H1 (cell line): Measurements from ENCODE around the gene TGM4. TPM values are rescaled to one million over a fixed set of nuclear protein-coding genes. Genes with fewer than 3 reads are reported as not detected.

Source experiments
- CTCF ChIA-PET: fragments of 300-600 bp; sonication (Branson Sonifier 250); formaldehyde crosslinking; loops from one replicate; lab custom pipeline; 2021; ENCODE audit not compliant: partially characterized antibody; lab: Charles Lee
- POLR2A ChIA-PET: fragments of 300-600 bp; sonication (Branson Sonifier 250); formaldehyde crosslinking; loops from one replicate; lab custom pipeline; 2021; ENCODE audit warnings: inconsistent platforms; ENCODE audit not compliant: partially characterized antibody; lab: Charles Lee
- DNase-seq, 2 experiments: peaks; one replicate each; pipeline versions ENCODE4 v3.0.0 to v3.0.0-alpha.2; 2010 to 2022; ENCODE audit warnings: low spot score in 2 of 2, low read depth in 1 of 2, mixed read lengths in 1 of 2
- FAIRE-seq: peaks from 2 replicates; lab custom pipeline; 2011; peaks lifted over from hg19 to GRCh38; lab: Jason Lieb, UNC
- H2AFZ ChIP-seq: 2 replicates; pipeline ENCODE4 v1.8.1; 2012; ENCODE audit warnings: low read length, inconsistent platforms
- H2AK5ac ChIP-seq: 2 replicates; pipeline ENCODE4 v1.6.1; 2013; ENCODE audit warnings: low read depth, low read length
- H2BK120ac ChIP-seq: replicated peaks from 2 replicates; pipeline ENCODE3; 2013; ENCODE audit warnings: low read depth, low read length, inconsistent platforms
- H2BK12ac ChIP-seq: 2 replicates; pipeline ENCODE4 v1.6.1; 2013; ENCODE audit warnings: low read depth, low read length
- H2BK15ac ChIP-seq: 2 replicates; pipeline ENCODE4 v1.6.1; 2013; ENCODE audit warnings: low read length
- H2BK20ac ChIP-seq: 2 replicates; pipeline ENCODE4 v1.6.1; 2013; ENCODE audit warnings: low read length
- H2BK5ac ChIP-seq: 2 replicates; pipeline ENCODE4 v1.6.1; 2013; ENCODE audit warnings: low read depth, low read length
- H3K14ac ChIP-seq: 2 replicates; pipeline ENCODE4 v1.6.1; 2013; ENCODE audit warnings: inconsistent platforms; ENCODE audit not compliant: insufficient read length
- H3K18ac ChIP-seq: 2 replicates; pipeline ENCODE4 v1.6.1; 2013; ENCODE audit warnings: low read length; ENCODE audit errors: extremely low read depth
- H3K23ac ChIP-seq: 2 replicates; pipeline ENCODE4 v1.6.1; 2013; ENCODE audit warnings: inconsistent platforms; ENCODE audit not compliant: insufficient read length
- H3K23me2 ChIP-seq: 2 replicates; pipeline ENCODE4 v1.6.1; 2013; ENCODE audit warnings: low read depth, low read length
- H3K27ac ChIP-seq: 2 replicates; pipeline ENCODE4 v1.6.1; 2011; ENCODE audit warnings: low read depth, low read length, inconsistent platforms
- H3K27me3 ChIP-seq, 4 experiments: replicated peaks in 1 of 4; 1 replicate in 1 of 4; 2 replicates in 3 of 4; pipeline versions ENCODE4 v1.6.1 to v1.8.1; 2011 to 2013; ENCODE audit warnings: low read length in 3 of 4, mild to moderate bottlenecking in 3 of 4, inconsistent platforms in 2 of 4, mixed read lengths in 2 of 4, moderate library complexity in 1 of 4; ENCODE audit not compliant: control insufficient read depth in 3 of 4, insufficient read depth in 3 of 4; ENCODE audit errors: extremely low read depth in 1 of 4
- H3K36me3 ChIP-seq, 4 experiments: 2 replicates each; pipeline versions ENCODE4 v1.6.1 to v1.8.1; 2011 to 2013; ENCODE audit warnings: mild to moderate bottlenecking in 4 of 4, low read length in 3 of 4, moderate library complexity in 2 of 4, control low read depth in 1 of 4, inconsistent platforms in 1 of 4; ENCODE audit not compliant: insufficient read depth in 4 of 4, control insufficient read depth in 2 of 4
- H3K4ac ChIP-seq: replicated peaks from 2 replicates; pipeline ENCODE3; 2013; ENCODE audit warnings: low read length, low read depth, mixed read lengths, inconsistent platforms; ENCODE audit not compliant: insufficient read length
- H3K4me1 ChIP-seq, 4 experiments: replicated peaks in 1 of 4; 1 replicate in 1 of 4; 2 replicates in 3 of 4; pipeline versions ENCODE4 v1.6.1 to v1.8.1; 2011 to 2013; ENCODE audit warnings: low read length in 3 of 4, inconsistent platforms in 2 of 4, mixed read lengths in 1 of 4; ENCODE audit not compliant: insufficient read depth in 4 of 4, control insufficient read depth in 3 of 4
- H3K4me2 ChIP-seq, 2 experiments: 2 replicates each; pipeline versions ENCODE4 v1.6.1 to v1.8.1; 2011 to 2013; ENCODE audit warnings: low read depth in 2 of 2, low read length in 2 of 2, control low read depth in 1 of 2, inconsistent platforms in 1 of 2, mild to moderate bottlenecking in 1 of 2; ENCODE audit not compliant: insufficient read depth in 1 of 2
- H3K4me3 ChIP-seq, 4 experiments: fragments of 200-600, 300-600 bp in 1 of 4; sonication (generic), shearing (Covaris generic), sonication (Bioruptor Twin) in 1 of 4; 2 replicates each; pipeline versions ENCODE4 v1.5.1 to v1.8.1; 2011 to 2016; ENCODE audit warnings: low read length in 4 of 4, low read depth in 3 of 4, control low read depth in 2 of 4, inconsistent platforms in 2 of 4, mild to moderate bottlenecking in 2 of 4, mixed read lengths in 1 of 4, moderate library complexity in 1 of 4; ENCODE audit not compliant: insufficient read depth in 2 of 4; ENCODE audit errors: extremely low read depth in 1 of 4
- H3K56ac ChIP-seq: replicated peaks from 2 replicates; pipeline ENCODE3; 2013; ENCODE audit warnings: low read depth, mild to moderate bottlenecking, mixed read lengths, low read length, inconsistent platforms; ENCODE audit not compliant: insufficient read length
- H3K79me1 ChIP-seq: 2 replicates; pipeline ENCODE4 v1.6.1; 2013; ENCODE audit warnings: low read depth, low read length, control low read depth
- H3K79me2 ChIP-seq, 2 experiments: 2 replicates each; pipeline versions ENCODE4 v1.6.1 to v1.8.1; 2012 to 2013; ENCODE audit warnings: low read length in 2 of 2, mild to moderate bottlenecking in 2 of 2, inconsistent platforms in 1 of 2; ENCODE audit not compliant: insufficient read depth in 2 of 2, control insufficient read depth in 1 of 2
- H3K9ac ChIP-seq, 4 experiments: replicated peaks in 1 of 4; 1 replicate in 1 of 4; 2 replicates in 3 of 4; pipeline versions ENCODE4 v1.6.1 to v1.8.1; 2011 to 2013; ENCODE audit warnings: low read depth in 3 of 4, low read length in 3 of 4, control low read depth in 2 of 4, mild to moderate bottlenecking in 2 of 4, moderate library complexity in 2 of 4, inconsistent platforms in 1 of 4; ENCODE audit errors: extremely low read depth in 1 of 4
- H3K9me3 ChIP-seq, 2 experiments: 2 replicates each; pipeline versions ENCODE4 v1.6.1 to v1.8.1; 2012 to 2013; ENCODE audit warnings: mild to moderate bottlenecking in 2 of 2, moderate library complexity in 2 of 2, control low read depth in 1 of 2, inconsistent platforms in 1 of 2, low read depth in 1 of 2, low read length in 1 of 2, mixed read lengths in 1 of 2; ENCODE audit not compliant: insufficient read depth in 2 of 2
- H4K20me1 ChIP-seq, 2 experiments: replicated peaks in 1 of 2; 2 replicates each; pipeline versions ENCODE3 to v1.8.1; 2011 to 2013; ENCODE audit warnings: inconsistent platforms in 2 of 2, low read length in 2 of 2, mild to moderate bottlenecking in 1 of 2; ENCODE audit not compliant: insufficient read depth in 2 of 2, control insufficient read depth in 1 of 2
- H4K5ac ChIP-seq: 2 replicates; pipeline ENCODE4 v1.6.1; 2013; ENCODE audit warnings: low read length, low read depth, mixed read lengths, inconsistent platforms; ENCODE audit not compliant: insufficient read length
- H4K8ac ChIP-seq: 2 replicates; pipeline ENCODE4 v1.8.0; 2013; ENCODE audit warnings: mild to moderate bottlenecking, moderate library complexity, low read length, inconsistent platforms; ENCODE audit not compliant: insufficient read depth; ENCODE audit errors: extremely low read depth
- H4K91ac ChIP-seq: replicated peaks from 2 replicates; pipeline ENCODE3; 2013; ENCODE audit warnings: low read length, mixed read lengths, inconsistent platforms; ENCODE audit not compliant: insufficient read length
- BCL11A ChIP-seq, 2 experiments: IDR thresholded peaks; one replicate each; pipeline ENCODE4 v1.6.1; 2011; ENCODE audit warnings: low read depth in 2 of 2, low read length in 2 of 2, mild to moderate bottlenecking in 2 of 2
- BRCA1 ChIP-seq: IDR thresholded peaks from 2 replicates; pipeline ENCODE4 v1.6.1; 2012; ENCODE audit warnings: low read depth, low read length, improper control_type of control experiment
- FOSL1 ChIP-seq: IDR thresholded peaks from 2 replicates; pipeline ENCODE4 v1.6.1; 2011; ENCODE audit warnings: mild to moderate bottlenecking, low read depth, low read length, moderate library complexity; ENCODE audit not compliant: insufficient read depth
- KDM4A ChIP-seq: IDR thresholded peaks from one replicate; pipeline ENCODE4 v1.7.1; 2012; ENCODE audit warnings: low read depth, mild to moderate bottlenecking, moderate library complexity, low read length, inconsistent platforms; ENCODE audit not compliant: severe bottlenecking
- NRF1 ChIP-seq: IDR thresholded peaks from 2 replicates; pipeline ENCODE4 v1.6.1; 2011; ENCODE audit warnings: mild to moderate bottlenecking, low read depth, low read length, improper control_type of control experiment
- PHF8 ChIP-seq: fragments of 200-600 bp; sonication (generic); conservative IDR thresholded peaks from 2 replicates; pipeline ENCODE4 v1.7.1; 2012; ENCODE audit warnings: low read depth, mild to moderate bottlenecking, inconsistent platforms, low read length, moderate library complexity
- POLR2AphosphoS5 ChIP-seq: IDR thresholded peaks from 2 replicates; pipeline ENCODE4 v1.6.1; 2011; ENCODE audit warnings: low read depth, low read length
- RAD21 ChIP-seq, 2 experiments: IDR thresholded peaks in 1 of 2; conservative IDR thresholded peaks in 1 of 2; 2 replicates each; pipeline ENCODE4 v1.6.1; 2011; ENCODE audit warnings: low read depth in 2 of 2, low read length in 2 of 2, improper control_type of control experiment in 1 of 2, inconsistent platforms in 1 of 2, mild to moderate bottlenecking in 1 of 2, moderate library complexity in 1 of 2
- SP1 ChIP-seq: IDR thresholded peaks from 2 replicates; pipeline ENCODE4 v1.6.1; 2011; ENCODE audit warnings: low read depth, low read length
- SRF ChIP-seq: IDR thresholded peaks from 2 replicates; pipeline ENCODE4 v1.6.1; 2011; ENCODE audit warnings: mild to moderate bottlenecking, low read depth, low read length, moderate library complexity
- TCF12 ChIP-seq: IDR thresholded peaks from 2 replicates; pipeline ENCODE4 v1.6.1; 2011; ENCODE audit warnings: low read depth, mild to moderate bottlenecking, low read length
- WGBS, 2 experiments: shearing (Covaris generic) in 1 of 2; methylation state at CpG; one replicate each; pipeline versions ENCODE4 v1.1.6 to v1.1.7; 2013 to 2015; ENCODE audit warnings: low lambda C conversion rate in 2 of 2, mixed read lengths in 2 of 2, inconsistent platforms in 1 of 2, low coverage in 1 of 2, missing lambda C conversion rate in 1 of 2; ENCODE audit not compliant: insufficient replicate concordance in 2 of 2, insufficient coverage in 1 of 2, insufficient read length in 1 of 2; ENCODE audit errors: extremely low coverage in 1 of 2, missing lambda C conversion rate in 1 of 2; 5-methylcytosine and 5-hydroxymethylcytosine counted together
- polyA plus RNA-seq, 7 experiments: library from polyadenylated mRNA; depleted of rRNA in 3 of 7; stranded (reverse) in 5 of 7; unstranded in 2 of 7; fragments of >200 nt in 5 of 7; fragments of 200-250 nt in 2 of 7; gene quantifications; 1 replicate in 5 of 7; 2 replicates in 1 of 7; 4 replicates in 1 of 7; pipeline versions ENCODE4 v1.2.1 to v1.2.3, GENCODE V29; 2011 to 2013; ENCODE audit warnings: missing spikeins in 2 of 7, mixed read lengths in 2 of 7
- total RNA-seq: library from RNA; stranded (reverse); fragmentation: NEBNext Ultra II Directional; extraction: Animal tissue kit (Norgen Biotek cat#: 25700); gene quantifications from 2 replicates; pipeline ENCODE4 v1.2.1, GENCODE V29; 2021
- TF ChIP-seq, protein P1 (sequence below), 3 experiments: IDR thresholded peaks; 1 replicate in 2 of 3; 2 replicates in 1 of 3; pipeline versions ENCODE4 v1.5.1 to v1.6.1; 2011; ENCODE audit warnings: low read length in 3 of 3, mild to moderate bottlenecking in 3 of 3, inconsistent platforms in 2 of 3, low read depth in 1 of 3, moderate library complexity in 1 of 3; ENCODE audit not compliant: insufficient read depth in 1 of 3; ENCODE audit errors: control extremely low read depth in 1 of 3

The TGM4 gene
- total and polyA plus RNA-seq, 2 of the 8 experiments (the other 6 are each of a cell fraction or from before 2014, with no cell fraction given): 0.02 TPM; not detected in 1

DNA sequence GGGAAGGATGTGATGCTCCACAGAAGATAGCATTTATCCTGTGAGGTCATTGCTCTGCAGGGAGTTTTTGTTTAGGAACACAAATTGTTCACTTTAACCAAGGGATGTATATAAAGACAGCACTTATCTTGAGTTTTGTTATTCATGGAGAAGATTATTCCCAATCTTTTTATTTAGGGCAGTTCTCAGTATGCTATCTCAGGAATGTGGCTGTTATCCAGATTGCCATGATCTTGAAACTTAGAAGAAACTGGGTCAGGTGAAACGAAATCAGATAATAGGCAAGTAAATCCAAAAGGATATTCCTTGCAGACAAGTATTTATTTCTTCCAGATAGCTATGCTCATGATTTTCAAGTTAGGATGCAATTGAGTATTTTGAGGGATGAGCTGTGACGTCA is 32.0 kb upstream of the TGM4 start:
- FAIRE-seq (no peak), DNase-seq (no peak)
- peaks cover 2 to 64% (median 36%) of the 10 kb centered on the region in 4 experiments; a peak in 7 of 8 replicates for H3K36me3 ChIP-seq
- no peak overlapping the region for H4K91ac ChIP-seq
- no peak overlapping the region for H3K4me3 ChIP-seq
- H3K23ac ChIP-seq: no peak overlapping the region
- WGBS, 2 experiments: 88% methylated on average over 2 of the region's 2 CpGs; no CpG with 5 or more reads in 1 of the 2 experiments
- ChIA-PET CTCF (no interaction called here), POLR2A (interaction anchor here (0.6 to 1.6 kb wide), 2 partner anchors 81 to 157 kb away, joined by 3 to 5 read pairs; partner anchors contain the start of genes KIAA1143 and KIF15)
- H2BK12ac ChIP-seq: no peak overlapping the region
- H4K5ac ChIP-seq: no peak overlapping the region
- no peak overlapping the region for H2BK120ac ChIP-seq
- no peak overlapping the region for H3K4ac ChIP-seq
- H3K4me2 ChIP-seq: no peak overlapping the region
- H2BK5ac ChIP-seq: no peak overlapping the region
- H2AK5ac ChIP-seq: no peak overlapping the region
- no peak overlapping the region for H3K18ac ChIP-seq
- H4K20me1 ChIP-seq: no peaks in the 10 kb centered on the region
- H3K23me2 ChIP-seq: no peaks in the 10 kb centered on the region
- H3K14ac ChIP-seq: no peak overlapping the region
- no peaks in the 10 kb centered on the region for H3K27me3 ChIP-seq
- no peak overlapping the region for H2AFZ ChIP-seq
- no peak overlapping the region for H3K56ac ChIP-seq
- no peak overlapping the region for H2BK20ac ChIP-seq
- H3K9me3 ChIP-seq: no peaks in the 10 kb centered on the region
- no peak overlapping the region for H2BK15ac ChIP-seq
- no peak overlapping the region for H3K9ac ChIP-seq
- H4K8ac ChIP-seq: no peak overlapping the region
- no peaks in the 10 kb centered on the region for H3K79me1 ChIP-seq
- no peaks in the 10 kb centered on the region for H3K79me2 ChIP-seq
- H3K4me1 ChIP-seq: no peaks in the 10 kb centered on the region
- H3K27ac ChIP-seq: no peak overlapping the region
- no peak for TF ChIP-seq KDM4A
- TF ChIP-seq, protein P1, sequence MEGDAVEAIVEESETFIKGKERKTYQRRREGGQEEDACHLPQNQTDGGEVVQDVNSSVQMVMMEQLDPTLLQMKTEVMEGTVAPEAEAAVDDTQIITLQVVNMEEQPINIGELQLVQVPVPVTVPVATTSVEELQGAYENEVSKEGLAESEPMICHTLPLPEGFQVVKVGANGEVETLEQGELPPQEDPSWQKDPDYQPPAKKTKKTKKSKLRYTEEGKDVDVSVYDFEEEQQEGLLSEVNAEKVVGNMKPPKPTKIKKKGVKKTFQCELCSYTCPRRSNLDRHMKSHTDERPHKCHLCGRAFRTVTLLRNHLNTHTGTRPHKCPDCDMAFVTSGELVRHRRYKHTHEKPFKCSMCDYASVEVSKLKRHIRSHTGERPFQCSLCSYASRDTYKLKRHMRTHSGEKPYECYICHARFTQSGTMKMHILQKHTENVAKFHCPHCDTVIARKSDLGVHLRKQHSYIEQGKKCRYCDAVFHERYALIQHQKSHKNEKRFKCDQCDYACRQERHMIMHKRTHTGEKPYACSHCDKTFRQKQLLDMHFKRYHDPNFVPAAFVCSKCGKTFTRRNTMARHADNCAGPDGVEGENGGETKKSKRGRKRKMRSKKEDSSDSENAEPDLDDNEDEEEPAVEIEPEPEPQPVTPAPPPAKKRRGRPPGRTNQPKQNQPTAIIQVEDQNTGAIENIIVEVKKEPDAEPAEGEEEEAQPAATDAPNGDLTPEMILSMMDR (IDR thresholded peaks at IDR 0.05; ENCODE audit: control extremely low read depth in 1 of 3, insufficient read depth in 1 of 3, low read depth in 1 of 3, low read length in 3 of 3): no peak
- TF ChIP-seq SP1: no peak
- TF ChIP-seq FOSL1: no peak
- no peak for TF ChIP-seq BRCA1
- TF ChIP-seq POLR2AphosphoS5: no peak
- TF ChIP-seq PHF8: no peak
- TF ChIP-seq NRF1: no peak
- no peak for TF ChIP-seq BCL11A (IDR thresholded peaks at IDR 0.05; ENCODE audit: low read depth in 2 of 2, low read length in 2 of 2)
- no peak for TF ChIP-seq TCF12
- TF ChIP-seq SRF: no peak
- TF ChIP-seq RAD21 (IDR thresholded peaks at IDR 0.05 in 1 of 2, conservative IDR thresholded peaks at IDR 0.05 in 1 of 2; ENCODE audit: low read depth in 2 of 2, low read length in 2 of 2): no peak
